ENCODE data around the gene GPR108.

DNA sequence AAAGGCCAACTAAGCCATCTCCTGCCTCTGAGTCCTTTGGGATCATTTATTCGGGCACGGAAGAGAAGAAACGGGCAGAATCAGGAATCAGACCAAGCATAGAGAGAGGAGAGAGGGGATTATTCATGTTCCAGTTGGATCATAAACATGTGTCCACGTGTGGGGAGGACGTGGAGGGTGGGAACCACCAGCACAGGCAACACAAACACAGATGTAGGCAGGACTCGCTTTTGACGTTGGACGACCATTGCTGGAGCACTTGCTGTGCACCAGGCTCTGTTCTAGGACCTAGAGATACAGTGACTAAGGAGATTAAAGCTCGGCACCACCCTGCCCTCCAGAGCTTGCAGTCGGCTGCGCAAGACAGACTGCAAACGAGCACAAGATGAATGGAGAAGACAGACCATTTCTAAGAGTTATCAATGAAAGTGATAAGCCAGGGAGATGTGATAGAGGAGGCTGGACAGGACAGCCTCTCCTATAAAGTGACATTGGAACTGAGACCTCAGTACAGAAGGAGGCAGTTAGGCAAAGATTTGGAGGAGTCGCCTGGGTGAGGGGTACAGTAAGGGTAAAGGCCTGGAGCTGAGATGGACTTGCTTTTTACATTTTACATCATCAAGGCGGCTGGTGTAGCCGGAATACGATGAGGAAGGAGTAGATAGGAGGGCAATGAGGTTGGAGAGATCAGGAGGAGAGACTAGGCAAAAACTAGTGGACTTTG lies 29.1 kb upstream of the GPR108 start:
- TF ChIP-seq POLR2AphosphoS5 (IDR thresholded peaks at IDR 0.05; ENCODE audit: low read depth, low read length) (no peak), POLR2A (IDR thresholded peaks at IDR 0.05; ENCODE audit: low read depth, low read length) (no peak)
